HG03432 (cell line): Measurements from ENCODE around the gene WDR82.
A peak's percentile ranks its signal among the peaks of the same experiment; 100 is the strongest.
"Not testable (repeated sequence)": the region's sequence is repeated elsewhere in the genome, so short reads cannot be mapped to it uniquely, and the experiment has no call there.

ENCODE experiments used
- ATAC-seq: cut with Tn5 transposase; IDR thresholded peaks from one replicate; pipeline ENCODE4 v1.9.1; 2021; ENCODE audit warnings: mild to moderate bottlenecking, moderate library complexity; ENCODE audit not compliant: unreplicated experiment

Gene WDR82

DNA sequence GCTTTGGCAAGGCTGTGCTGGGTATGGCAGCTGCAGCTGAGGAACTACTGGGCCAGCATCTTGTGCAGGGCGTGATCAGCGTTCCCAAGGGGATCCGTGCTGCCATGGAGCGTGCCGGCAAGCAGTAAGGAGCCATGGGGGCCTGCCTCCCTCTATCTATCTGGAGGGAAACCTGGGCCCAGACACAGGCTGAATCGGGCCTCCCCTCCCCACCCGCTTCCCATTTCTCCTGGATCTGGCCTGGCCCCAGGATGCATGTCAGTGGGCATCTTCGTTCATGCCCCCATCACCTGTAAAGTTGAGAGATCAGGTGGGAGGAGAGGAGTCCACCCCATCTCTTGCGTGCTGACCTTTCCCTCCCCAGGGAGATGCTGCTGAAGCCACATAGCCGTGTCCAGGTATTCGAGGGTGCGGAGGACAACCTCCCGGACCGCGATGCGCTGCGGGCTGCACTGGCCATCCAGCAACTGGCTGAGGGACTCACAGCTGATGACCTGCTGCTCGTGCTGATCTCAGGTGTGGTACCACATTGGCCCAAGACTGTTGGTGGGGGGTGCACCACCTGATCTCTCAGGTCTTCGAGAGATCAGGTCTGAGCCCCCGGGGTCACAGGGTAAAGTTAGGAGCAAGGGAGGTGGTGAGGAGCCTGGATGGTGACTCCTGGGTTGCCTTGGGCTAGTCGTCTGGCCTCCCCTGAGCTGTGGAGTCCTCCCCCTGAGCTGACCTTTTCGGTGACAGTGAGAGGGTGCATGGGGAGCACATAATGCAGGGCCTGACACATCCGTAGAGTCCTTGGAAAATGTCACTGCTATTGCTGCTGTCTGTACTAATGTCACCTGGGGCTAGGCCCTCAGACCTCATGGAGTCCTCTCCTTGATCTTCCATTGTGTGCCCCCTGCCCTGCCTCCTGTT lies 12.4 kb upstream of the WDR82 start:
- ATAC-seq, result no peak

DNA sequence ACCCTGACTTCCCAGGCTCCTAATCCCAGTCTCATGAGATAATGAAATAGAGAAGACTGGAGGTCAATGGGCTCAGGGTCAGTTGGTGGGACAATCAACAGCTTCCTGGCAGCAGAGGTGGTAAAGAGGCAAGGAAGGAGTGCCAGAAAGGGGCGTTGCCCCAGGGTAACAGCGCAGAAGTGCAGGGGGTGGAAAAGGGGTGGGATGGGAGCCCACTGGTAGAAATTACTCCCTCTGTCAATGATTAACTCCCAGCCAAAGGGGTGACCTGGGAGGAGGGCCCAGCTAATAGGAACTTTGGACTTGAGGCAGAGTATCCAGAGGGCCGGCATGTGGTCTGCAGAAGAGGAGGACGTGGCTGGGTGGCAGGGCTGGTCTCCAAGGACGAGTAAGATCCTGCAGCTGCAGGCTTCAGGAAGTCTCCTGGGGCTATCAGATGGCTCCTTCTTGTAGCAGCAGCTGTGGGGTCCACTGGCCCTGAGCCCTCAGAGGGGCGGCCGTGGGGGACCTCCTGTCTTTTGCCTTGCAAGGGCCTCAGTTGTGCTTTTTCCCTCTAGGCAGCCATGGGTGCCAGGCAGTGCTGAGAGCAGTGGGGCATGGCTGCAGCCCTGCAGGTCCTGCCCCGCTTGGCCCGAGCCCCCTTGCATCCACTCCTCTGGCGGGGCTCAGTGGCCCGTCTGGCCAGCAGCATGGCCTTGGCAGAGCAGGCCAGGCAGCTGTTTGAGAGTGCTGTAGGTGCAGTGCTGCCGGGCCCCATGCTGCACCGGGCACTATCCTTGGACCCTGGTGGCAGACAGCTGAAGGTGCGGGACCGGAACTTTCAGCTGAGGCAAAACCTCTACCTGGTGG lies 11.5 kb upstream of the WDR82 start:
- ATAC-seq, result no peak

DNA sequence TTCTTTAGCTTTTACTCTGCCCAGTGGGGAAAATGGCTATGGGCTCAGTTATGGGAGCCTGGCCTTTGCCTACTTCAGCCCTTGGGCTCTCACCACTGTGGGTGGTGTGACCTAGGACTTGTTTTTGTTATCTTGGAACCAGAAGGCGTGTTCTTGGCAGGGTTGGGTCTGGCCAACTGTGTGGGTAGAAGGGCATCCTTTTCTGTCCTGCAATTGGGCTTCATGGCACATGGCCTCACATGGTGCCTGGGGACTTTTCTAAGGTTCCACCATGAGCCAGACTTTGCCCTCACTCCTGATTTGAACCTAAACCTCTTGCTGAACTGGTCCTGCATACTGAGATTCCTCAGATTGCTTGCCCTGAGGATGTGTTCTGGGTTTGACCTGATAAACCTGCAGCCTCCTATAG lies 10.9 kb upstream of the WDR82 start:
- ATAC-seq, result no peak

- ATAC-seq, result no peak
Observed at GRCh38 chr3:52288674-52289073, 10.2 kb upstream of the WDR82 start.

DNA sequence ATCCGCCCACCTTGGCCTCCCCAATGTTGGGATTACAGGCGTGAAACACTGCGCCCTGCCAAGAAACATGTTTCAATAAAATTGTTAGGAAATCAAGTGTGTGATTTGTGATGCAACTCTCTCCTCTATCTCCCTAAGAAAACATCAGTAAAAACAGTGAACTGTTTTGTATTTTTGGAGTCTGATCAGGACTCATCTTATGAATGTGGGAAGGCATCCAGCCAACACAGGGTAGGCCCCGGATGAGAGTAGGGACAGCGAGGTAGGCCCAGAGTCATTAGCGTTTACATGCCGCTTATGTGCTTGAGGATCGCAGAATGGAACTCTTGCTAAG lies 8.3 kb upstream of the WDR82 start:
- no peak for ATAC-seq

- ATAC-seq, result not testable (repeated sequence)
Observed at GRCh38 chr3:52284051-52284450, 5.6 kb upstream of the WDR82 start.

GRCh38 chr3:52283306-52283705 lies 4.9 kb upstream of the WDR82 start:
- ATAC-seq, result no peak

GRCh38 chr3:52281981-52282801 lies 3.7 kb upstream of the WDR82 start:
- no peak for ATAC-seq

GRCh38 chr3:52280050-52280461 lies 1.6 kb upstream of the WDR82 start:
- ATAC-seq, result no peak

- ATAC-seq, result no peak
Observed at GRCh38 chr3:52279596-52279995, 1.1 kb upstream of the WDR82 start.

DNA sequence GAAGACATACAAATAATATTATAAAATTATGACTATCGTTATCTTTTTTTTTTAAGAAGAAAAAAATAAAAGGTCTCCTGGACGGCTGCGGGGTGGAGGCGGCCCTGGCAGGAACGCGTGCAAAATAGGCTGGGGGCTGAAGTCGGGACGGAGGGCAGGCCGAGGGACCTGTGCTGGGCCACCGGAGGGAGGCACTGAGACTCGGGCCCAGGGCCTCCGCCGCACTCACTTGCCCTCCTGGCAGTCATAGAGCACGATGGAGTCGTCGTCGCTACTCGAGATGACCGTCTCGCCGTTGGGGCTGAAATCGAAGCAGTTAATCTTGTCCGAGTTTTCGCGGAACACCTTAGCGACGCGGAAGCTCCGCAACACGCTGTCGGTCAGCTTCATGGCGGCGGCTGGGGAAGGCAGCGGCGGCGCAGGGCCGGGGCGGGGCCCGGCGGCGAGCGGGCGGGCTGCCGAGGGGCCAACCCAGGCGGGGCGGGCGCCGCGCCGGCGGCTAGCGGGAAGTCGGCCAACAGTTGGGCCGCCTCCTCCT lies 408 bp downstream of the WDR82 start:
- ATAC-seq, result peak; percentile 69

- no peak for ATAC-seq
Observed at GRCh38 chr3:52277071-52277964, 1.1 kb downstream of the WDR82 start.

DNA sequence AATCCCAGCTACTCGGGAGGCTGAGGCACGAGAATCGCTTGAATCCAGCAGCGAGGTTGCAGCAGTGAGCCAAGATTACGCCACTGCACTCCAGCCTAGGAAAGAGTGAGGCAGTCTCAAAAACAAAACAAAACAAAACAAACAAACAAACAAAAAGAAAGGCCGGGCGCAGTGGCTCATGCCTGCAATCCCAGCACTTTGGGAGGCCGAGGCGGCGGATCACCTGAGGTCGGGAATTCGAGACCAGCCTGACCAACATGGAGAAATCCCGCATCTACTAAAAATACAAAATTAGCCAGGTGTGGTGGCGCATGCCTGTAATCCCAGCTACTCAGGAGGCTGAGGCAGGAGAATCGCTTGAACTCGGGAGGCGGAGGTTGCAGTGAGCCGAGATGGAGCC lies 3.7 kb downstream of the WDR82 start:
- ATAC-seq, result not testable (repeated sequence)

DNA sequence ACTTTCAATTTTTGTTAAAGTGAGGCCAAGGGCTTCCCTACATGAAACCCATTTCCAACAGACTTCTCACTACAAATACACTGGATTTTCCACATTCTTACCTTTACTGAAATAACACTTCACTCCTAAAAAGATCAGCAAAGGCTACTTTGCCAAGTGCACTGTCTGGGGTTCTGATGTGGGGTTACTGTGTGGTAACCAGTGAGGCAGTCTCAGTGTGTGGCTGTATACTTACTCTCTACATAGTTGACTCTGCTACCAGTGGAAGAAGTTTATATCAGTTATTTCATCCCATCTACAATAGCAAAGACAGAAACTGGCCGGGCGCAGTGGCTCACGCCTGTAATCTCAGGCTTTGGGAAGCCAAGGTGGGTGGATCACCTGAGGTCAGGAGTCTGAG lies 5.6 kb downstream of the WDR82 start:
- no peak for ATAC-seq

- not testable (repeated sequence) for ATAC-seq
Observed at GRCh38 chr3:52272172-52272571, 6.3 kb downstream of the WDR82 start.

- ATAC-seq, result no peak
Observed at GRCh38 chr3:52270252-52270754, 8.1 kb downstream of the WDR82 start.

DNA sequence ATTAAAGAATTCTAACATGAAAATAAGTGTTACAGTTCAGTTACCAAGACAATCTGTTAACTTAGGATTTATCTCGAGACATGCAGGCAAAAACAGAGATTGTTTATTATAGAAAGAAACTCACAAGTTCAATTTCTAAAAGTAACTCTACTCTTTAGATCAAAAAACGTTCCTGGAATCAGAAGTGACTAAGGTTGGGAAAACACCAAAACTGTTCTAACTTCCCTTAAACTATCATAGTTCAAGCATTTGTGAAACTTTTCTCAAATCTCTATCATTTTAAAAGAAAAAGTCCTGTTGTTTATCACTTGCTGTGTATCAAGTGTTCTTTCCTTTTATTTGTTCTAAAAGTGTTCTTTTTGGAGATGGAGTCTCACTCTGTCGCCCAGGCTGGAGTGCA lies 8.7 kb downstream of the WDR82 start:
- no peak for ATAC-seq

DNA sequence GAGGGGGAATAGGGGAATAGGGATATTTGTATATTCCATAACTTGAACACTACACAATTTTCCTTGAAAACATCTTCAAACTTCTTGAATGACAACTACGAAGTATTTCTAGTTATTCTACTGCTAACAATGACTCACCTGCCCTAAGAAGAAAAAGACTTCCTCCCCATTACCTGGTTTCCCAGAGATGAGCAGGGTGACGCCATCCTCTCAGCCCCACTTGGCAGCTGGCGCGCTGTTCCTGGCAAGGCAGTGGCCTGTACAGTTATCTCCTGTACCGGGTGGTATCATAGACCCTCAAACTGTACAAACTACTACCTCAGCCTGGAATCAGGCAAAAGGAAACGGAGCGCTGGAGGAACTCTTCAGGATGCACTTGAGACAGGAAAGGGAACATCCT lies 10.4 kb downstream of the WDR82 start:
- no peak for ATAC-seq

- ATAC-seq, result no peak
Observed at GRCh38 chr3:52265387-52265786, 13.1 kb downstream of the WDR82 start.

GRCh38 chr3:52262447-52262846 lies 16.0 kb downstream of the WDR82 start:
- ATAC-seq, result no peak
